Activated T-cell treated with anti-CD3 and anti-CD28 coated beads, Interleukin-2, amount 50 U/mL, for 4 hours (primary cell): ENCODE data around the gene KAZALD1. TPM values are rescaled to one million over a fixed set of nuclear protein-coding genes. Genes with fewer than 3 reads are reported as not detected.
"Not testable (repeated sequence)": the region's sequence is repeated elsewhere in the genome, so short reads cannot be mapped to it uniquely, and the experiment has no call there.

Source experiments
- ATAC-seq, 2 donors: fragments of 200-7000 bp; cut with Tn5 transposase; one replicate each; pipeline ENCODE4 v1.10.0; 2021
- DNase-seq: peaks from one replicate; pipeline ENCODE4 v3.0.0-alpha.2; 2020
- H3K27me3 Mint-ChIP-seq: one replicate; pipeline ENCODE4 v1.8.0; 2021; ENCODE audit warnings: low read depth, mixed read lengths
- H3K36me3 Mint-ChIP-seq: one replicate; pipeline ENCODE4 v1.8.0; 2022; ENCODE audit warnings: mixed read lengths; ENCODE audit not compliant: insufficient read depth
- H3K4me1 Mint-ChIP-seq: one replicate; pipeline ENCODE4 v1.8.0; 2021; ENCODE audit warnings: low read depth, mixed read lengths
- H3K4me3 Mint-ChIP-seq: one replicate; pipeline ENCODE4 v1.8.0; 2021; ENCODE audit warnings: mild to moderate bottlenecking, moderate library complexity, mixed read lengths
- H3K9me3 Mint-ChIP-seq: one replicate; pipeline ENCODE4 v1.8.0; 2021; ENCODE audit warnings: mixed read lengths
- total RNA-seq, 3 donors: library from RNA; stranded (reverse); gene quantifications; one replicate each; pipeline ENCODE4 v1.2.1, GENCODE V29; 2021

KAZALD1 gene
- total RNA-seq, 3 donors from 2014 or later, result 0.19 TPM; not detected in 2

DNA sequence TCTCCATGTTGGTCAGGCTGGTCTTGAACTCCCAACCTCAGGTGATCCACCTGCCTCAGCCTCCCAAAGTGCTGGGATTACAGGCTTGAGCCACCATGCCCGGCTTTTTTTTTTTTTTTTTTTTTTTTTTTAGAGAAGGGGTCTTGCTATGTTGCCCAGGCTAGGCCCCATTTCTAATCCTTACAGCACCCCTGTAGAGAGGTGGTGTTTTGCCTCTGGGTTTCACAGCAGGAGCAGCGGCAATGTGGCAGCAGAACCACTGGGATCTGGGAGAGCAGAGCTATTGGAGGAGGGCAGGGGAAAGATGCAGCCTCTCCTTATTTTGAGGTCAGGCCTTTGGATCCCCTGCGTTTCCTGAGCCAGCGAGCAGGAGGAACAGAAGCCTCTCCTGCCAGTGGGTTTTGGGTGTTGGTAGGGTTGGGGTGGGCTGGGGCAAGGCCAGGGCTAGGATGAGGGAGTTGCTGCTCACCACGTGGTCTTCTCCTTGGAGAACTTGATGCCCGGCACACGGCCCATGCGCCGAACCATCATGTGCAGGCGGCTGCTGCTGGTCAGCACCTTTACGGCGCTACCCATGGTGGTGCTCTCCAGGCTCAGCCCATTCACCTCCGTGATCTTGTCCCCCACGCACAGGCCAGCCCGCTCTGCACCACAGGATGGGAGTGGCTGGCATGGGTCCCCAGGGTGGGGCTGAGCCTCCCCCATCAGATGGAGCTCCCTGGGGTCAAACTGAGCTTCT is 38.7 kb upstream of the KAZALD1 start:
- Mint-ChIP-seq H3K36me3 (no peaks in the 10 kb centered on the region), H3K4me1 (peaks cover 5% of the 10 kb centered on the region), H3K27me3 (peaks cover 25% of the 10 kb centered on the region), H3K9me3 (no peaks in the 10 kb centered on the region), H3K4me3 (no peak overlapping the region)
- DNase-seq (no peak), ATAC-seq (no peak)

GRCh38 chr10:101027106-101027720 is 34.6 kb upstream of the KAZALD1 start:
- no peaks in the 10 kb centered on the region for H3K9me3 Mint-ChIP-seq
- H3K4me3 Mint-ChIP-seq, result no peak overlapping the region
- DNase-seq (no peak), ATAC-seq (no peak)
- peaks cover 10% of the 10 kb centered on the region for H3K4me1 Mint-ChIP-seq
- peaks cover under 1% of the 10 kb centered on the region for H3K27me3 Mint-ChIP-seq
- no peaks in the 10 kb centered on the region for H3K36me3 Mint-ChIP-seq

DNA sequence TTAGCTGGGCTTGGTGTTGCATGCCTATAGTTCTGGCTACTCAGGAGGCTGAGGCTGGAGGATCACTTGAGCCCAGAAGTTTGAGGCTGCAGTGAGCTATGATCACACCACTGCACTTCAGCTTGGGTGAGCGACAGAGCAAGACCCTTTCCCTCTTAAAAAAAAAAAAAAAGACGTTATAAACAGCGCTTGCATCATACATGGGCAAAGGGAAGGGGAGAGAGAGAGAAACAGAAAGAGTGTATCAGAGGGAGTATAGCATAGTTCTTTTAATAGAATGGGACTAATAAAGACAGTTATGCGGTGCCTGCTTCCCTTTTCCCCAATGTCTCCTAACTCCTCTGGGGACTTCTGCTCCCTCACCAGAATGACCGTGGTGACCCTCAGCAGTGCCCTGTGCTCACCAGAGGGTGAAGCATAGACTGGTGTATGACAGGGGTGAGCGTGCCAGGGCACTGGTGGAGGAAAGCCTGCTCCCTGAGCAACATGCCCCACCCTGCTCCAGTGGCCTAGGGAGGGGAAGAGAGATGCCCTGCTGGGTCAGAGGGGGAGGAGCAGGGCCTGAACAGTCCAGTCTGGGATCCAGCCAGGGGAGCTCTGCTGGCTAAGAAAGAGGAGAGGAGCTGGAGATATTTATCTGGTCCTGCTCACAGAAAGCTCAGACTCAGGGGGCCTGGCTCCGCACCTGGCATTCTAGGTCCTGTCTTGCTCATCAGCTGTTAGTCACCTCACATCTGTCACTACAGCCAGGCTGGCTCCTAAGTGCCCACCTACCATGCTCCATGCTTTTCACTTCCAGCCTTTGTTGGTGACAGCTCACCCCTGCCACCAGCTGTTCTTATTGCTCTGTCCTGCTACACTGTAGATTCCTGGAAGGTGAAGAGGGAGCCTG is 33.1 kb upstream of the KAZALD1 start:
- Mint-ChIP-seq H3K4me3 (no peak overlapping the region), H3K4me1 (peaks cover 22% of the 10 kb centered on the region), H3K27me3 (no peaks in the 10 kb centered on the region), H3K9me3 (no peaks in the 10 kb centered on the region), H3K36me3 (no peaks in the 10 kb centered on the region)
- ATAC-seq (no peak), DNase-seq (no peak)

- peaks cover 22% of the 10 kb centered on the region for H3K4me1 Mint-ChIP-seq
- no peaks in the 10 kb centered on the region for H3K27me3 Mint-ChIP-seq
- H3K36me3 Mint-ChIP-seq, result no peaks in the 10 kb centered on the region
- H3K4me3 Mint-ChIP-seq, result no peak overlapping the region
- no peaks in the 10 kb centered on the region for H3K9me3 Mint-ChIP-seq
- DNase-seq, result no peak
- ATAC-seq, result no peak
These were observed 32.1 kb upstream of the KAZALD1 start for GRCh38 chr10:101029520-101030295.

- no peak for ATAC-seq
- Mint-ChIP-seq H3K9me3 (no peaks in the 10 kb centered on the region), H3K4me1 (peaks cover 22% of the 10 kb centered on the region), H3K4me3 (peak overlapping the region; percentile 74), H3K27me3 (no peaks in the 10 kb centered on the region), H3K36me3 (peaks cover under 1% of the 10 kb centered on the region)
- no peak for DNase-seq
These were observed 31.2 kb upstream of the KAZALD1 start for GRCh38 chr10:101030496-101031127.

- peaks cover 6% of the 10 kb centered on the region for H3K36me3 Mint-ChIP-seq
- H3K4me3 Mint-ChIP-seq, result peak within 1 kb of the TSS; percentile 74
- peaks cover 22% of the 10 kb centered on the region for H3K4me1 Mint-ChIP-seq
- peak; percentile 96 for DNase-seq
- peak; percentile 86 to 88 for ATAC-seq
- no peaks in the 10 kb centered on the region for H3K27me3 Mint-ChIP-seq
- no peaks in the 10 kb centered on the region for H3K9me3 Mint-ChIP-seq
These were observed 30.5 kb upstream of the KAZALD1 start, which contains the start of the genes PDZD7 and SFXN3 for GRCh38 chr10:101031128-101031795. TSS of gene PDZD7 (minus strand) at chr10:101031129. CDS start at chr10:101030219, 910 bp downstream. TSS of gene SFXN3 (plus strand) at chr10:101031234. CDS start at chr10:101034695, 3,461 bp downstream.

GRCh38 chr10:101031796-101032636 is 29.8 kb upstream of the KAZALD1 start:
- DNase-seq (peak; percentile 67), ATAC-seq (peak; percentile 65 to 67)
- peaks cover 6% of the 10 kb centered on the region for H3K36me3 Mint-ChIP-seq
- H3K4me1 Mint-ChIP-seq, result peaks cover 22% of the 10 kb centered on the region
- H3K27me3 Mint-ChIP-seq, result no peaks in the 10 kb centered on the region
- H3K4me3 Mint-ChIP-seq, result peak overlapping the region; percentile 74
- H3K9me3 Mint-ChIP-seq, result no peaks in the 10 kb centered on the region

- ATAC-seq (peak; percentile 39 to 44), DNase-seq (peak; percentile 58)
- Mint-ChIP-seq H3K4me1 (peaks cover 22% of the 10 kb centered on the region), H3K4me3 (peak overlapping the region; percentile 74), H3K27me3 (no peaks in the 10 kb centered on the region), H3K9me3 (no peaks in the 10 kb centered on the region), H3K36me3 (peaks cover 12% of the 10 kb centered on the region)
These were observed 29.1 kb upstream of the KAZALD1 start for GRCh38 chr10:101032637-101033224.

DNA sequence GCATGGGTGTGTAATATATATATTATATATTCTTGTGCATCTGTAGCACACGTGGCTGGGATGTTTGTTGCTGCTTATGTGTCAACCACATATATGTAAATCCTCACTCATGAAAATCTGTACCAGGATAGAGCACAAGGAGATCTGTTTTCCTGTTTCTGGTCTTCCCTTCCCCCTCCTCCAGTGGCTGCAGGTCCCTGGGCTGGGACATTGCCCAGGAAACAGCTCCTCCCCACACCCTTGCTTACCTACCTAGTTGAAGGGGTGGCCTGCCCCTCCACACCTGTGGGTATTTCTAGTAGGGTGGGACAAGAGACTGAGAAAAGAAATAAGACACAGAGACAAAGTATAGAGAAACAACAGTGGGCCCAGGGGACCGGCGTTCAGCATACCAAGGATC is 28.5 kb upstream of the KAZALD1 start:
- H3K36me3 Mint-ChIP-seq, result peaks cover 17% of the 10 kb centered on the region
- ATAC-seq, result no peak
- no peak for DNase-seq
- H3K4me1 Mint-ChIP-seq, result peaks cover 22% of the 10 kb centered on the region
- H3K27me3 Mint-ChIP-seq, result no peaks in the 10 kb centered on the region
- H3K4me3 Mint-ChIP-seq, result peak overlapping the region; percentile 74
- no peaks in the 10 kb centered on the region for H3K9me3 Mint-ChIP-seq

DNA sequence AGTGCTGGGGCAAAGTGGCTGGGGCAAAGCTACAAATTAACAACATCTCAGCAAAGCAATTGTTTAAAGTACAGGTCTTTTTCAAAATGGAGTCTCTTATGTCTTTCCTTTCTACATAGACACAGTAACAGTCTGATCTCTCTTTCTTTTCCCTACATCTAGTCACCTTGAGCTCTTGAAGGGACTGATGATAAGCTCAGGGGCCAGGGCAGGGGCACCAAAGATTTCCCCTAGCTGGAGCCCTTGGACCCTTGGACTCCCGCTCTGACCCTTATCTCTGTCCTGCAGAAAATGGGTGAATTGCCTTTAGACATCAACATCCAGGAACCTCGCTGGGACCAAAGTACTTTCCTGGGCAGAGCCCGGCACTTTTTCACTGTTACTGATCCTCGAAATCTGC is 27.4 kb upstream of the KAZALD1 start:
- H3K4me3 Mint-ChIP-seq, DNase-seq, ATAC-seq, H3K9me3 Mint-ChIP-seq, H3K27me3 Mint-ChIP-seq: not testable (repeated sequence)
- peaks cover 19% of the 10 kb centered on the region for H3K36me3 Mint-ChIP-seq
- peaks cover 22% of the 10 kb centered on the region for H3K4me1 Mint-ChIP-seq

GRCh38 chr10:101035314-101035713 is 26.5 kb upstream of the KAZALD1 start:
- no peak overlapping the region for H3K4me3 Mint-ChIP-seq
- no peaks in the 10 kb centered on the region for H3K9me3 Mint-ChIP-seq
- peaks cover 19% of the 10 kb centered on the region for H3K36me3 Mint-ChIP-seq
- DNase-seq (no peak), ATAC-seq (no peak)
- peaks cover 22% of the 10 kb centered on the region for H3K4me1 Mint-ChIP-seq
- H3K27me3 Mint-ChIP-seq, result no peaks in the 10 kb centered on the region
